GM12878 (cell line): ENCODE results near the gene TNFAIP8L3. TPM values are rescaled to one million over a fixed set of nuclear protein-coding genes. Genes with fewer than 3 reads are reported as not detected.

Source experiments
- ATAC-seq: fragments of 200-7000 bp; cut with Tn5 transposase; 3 replicates; pipeline ENCODE4 v1.9.1; 2020; ENCODE audit warnings: mild to moderate bottlenecking, moderate library complexity
- BruUV-seq: library from RNA; stranded (reverse); fragments of 400-500 nt; replicated peaks from 2 replicates; lab custom pipeline; 2021; lab: Mats Ljungman, UMichigan
- CTCF ChIA-PET: fragments of 300-600 bp; sonication (Branson Sonifier 250); formaldehyde crosslinking; extraction: SDS; loops from one replicate; lab custom pipeline; 2021; ENCODE audit warnings: inconsistent platforms; lab: Yijun Ruan, JAX
- POLR2A ChIA-PET: fragments of 350-600 bp; formaldehyde crosslinking; extraction: SDS; loops from one replicate; lab custom pipeline; 2021; ENCODE audit warnings: inconsistent platforms; lab: Charles Lee
- RAD21 ChIA-PET: fragments of 300-600 bp; sonication (Branson Sonifier 250); formaldehyde crosslinking; loops from one replicate; lab custom pipeline; 2023; ENCODE audit warnings: antibody characterized with exemption; ENCODE audit not compliant: unreplicated experiment; lab: Charles Lee
- SMC1A ChIA-PET: fragments of 300-600 bp; sonication (Branson Sonifier 250); formaldehyde crosslinking; loops from one replicate; lab custom pipeline; 2023; ENCODE audit not compliant: unreplicated experiment, uncharacterized antibody; lab: Charles Lee
- DNase-seq: peaks from one replicate; pipeline ENCODE4 v3.0.0-alpha.2; 2011; ENCODE audit warnings: low read depth, low spot score
- FAIRE-seq: peaks from 3 replicates; lab custom pipeline; 2011; peaks lifted over from hg19 to GRCh38; lab: Jason Lieb, UNC
- H2AFZ ChIP-seq: 2 replicates; pipeline ENCODE4 v1.6.0; 2011; ENCODE audit warnings: low read depth, low read length, control low read depth; ENCODE audit not compliant: control insufficient read depth
- H3K27ac ChIP-seq: 2 replicates; pipeline ENCODE4 v1.5.1; 2011; ENCODE audit warnings: control low read depth; ENCODE audit not compliant: control insufficient read depth, insufficient read depth
- H3K27me3 ChIP-seq, 2 experiments: replicated peaks in 1 of 2; 2 replicates each; pipeline versions ENCODE4 v1.6.0 to v1.6.1; 2011; ENCODE audit warnings: low read length in 1 of 2; ENCODE audit not compliant: control insufficient read depth in 2 of 2, insufficient read depth in 2 of 2
- H3K36me3 ChIP-seq, 2 experiments: 2 replicates each; pipeline ENCODE4 v1.5.1; 2011; ENCODE audit warnings: low read length in 1 of 2; ENCODE audit not compliant: control insufficient read depth in 2 of 2, insufficient read depth in 2 of 2
- H3K4me1 ChIP-seq: 2 replicates; pipeline ENCODE4 v1.6.1; 2011; ENCODE audit warnings: mild to moderate bottlenecking, low read length, moderate library complexity, mixed read lengths; ENCODE audit not compliant: control insufficient read depth, insufficient read depth
- H3K4me2 ChIP-seq: 2 replicates; pipeline ENCODE4 v1.6.0; 2011; ENCODE audit warnings: control low read depth; ENCODE audit not compliant: control insufficient read depth, insufficient read depth
- H3K4me3 ChIP-seq: fragments of 200-600 bp; sonication (generic); 2 replicates; pipeline ENCODE4 v1.5.1; 2016
- H3K79me2 ChIP-seq: 2 replicates; pipeline ENCODE4 v1.6.0; 2011; ENCODE audit warnings: low read length; ENCODE audit not compliant: control insufficient read depth, insufficient read depth
- H3K9ac ChIP-seq: 2 replicates; pipeline ENCODE4 v1.8.0; 2011; ENCODE audit warnings: low read length, control low read depth, mixed read lengths; ENCODE audit not compliant: control insufficient read depth, insufficient read depth
- H3K9me3 ChIP-seq: replicated peaks from 3 replicates; pipeline ENCODE4 v1.5.1; 2011; ENCODE audit warnings: mild to moderate bottlenecking, low read length; ENCODE audit not compliant: control insufficient read depth, insufficient read depth
- H4K20me1 ChIP-seq: 2 replicates; pipeline ENCODE4 v1.6.0; 2011; ENCODE audit not compliant: control insufficient read depth, insufficient read depth
- KDM1A ChIP-seq: fragments of 200-600 bp; sonication (generic); IDR thresholded peaks from 2 replicates; pipeline ENCODE4 v1.6.1; 2016; ENCODE audit warnings: borderline replicate concordance
- MYB ChIP-seq: fragments of 150-350 bp; IDR thresholded peaks from 2 replicates; pipeline ENCODE4 v1.6.1; 2014; ENCODE audit warnings: mild to moderate bottlenecking, low read depth, low read length, borderline replicate concordance
- POU2F2 ChIP-seq: IDR thresholded peaks from 3 replicates; pipeline ENCODE4 v1.6.1; 2011; ENCODE audit warnings: low read depth, mild to moderate bottlenecking, low read length, borderline replicate concordance
- SRF ChIP-seq, 2 experiments: IDR thresholded peaks; 2 replicates each; pipeline ENCODE4 v1.6.1; 2011; ENCODE audit warnings: low read depth in 2 of 2, low read length in 2 of 2, mild to moderate bottlenecking in 1 of 2, moderate library complexity in 1 of 2
- SUZ12 ChIP-seq: fragments of 200-600 bp; sonication (generic); IDR thresholded peaks from one replicate; pipeline ENCODE4 v1.6.1; 2018; ENCODE audit warnings: antibody characterized with exemption, mild to moderate bottlenecking; ENCODE audit not compliant: unreplicated experiment
- WGBS: methylation state at CpG from one replicate; pipeline ENCODE4 v1.1.6; 2016; ENCODE audit warnings: low lambda C conversion rate; ENCODE audit not compliant: insufficient replicate concordance, insufficient coverage; ENCODE audit errors: missing lambda C conversion rate; 5-methylcytosine and 5-hydroxymethylcytosine counted together
- in situ Hi-C: fragments of 300-500 bp; cut with MboI; formaldehyde crosslinking; loops from 9 replicates; pipeline ENCODE4 v1.14.3; 2018; ENCODE audit warnings: mixed read lengths
- intact Hi-C: fragments of 100-400 bp; cut with micrococcal nuclease; formaldehyde crosslinking; loops from one replicate; pipeline ENCODE4 v1.14.2; 2022; ENCODE audit not compliant: unreplicated experiment
- polyA plus RNA-seq, 11 experiments: library from polyadenylated mRNA; depleted of rRNA in 4 of 11; unstranded in 6 of 11; stranded (reverse) in 5 of 11; fragments of >200 nt; fragmentation: Nextera tagmentation in 4 of 11; fragmentation: Illumina TruSeq in 1 of 11; extraction: Ambion mirVana in 4 of 11; extraction: Trizol in 1 of 11; gene quantifications; 1 replicate in 1 of 11; 2 replicates in 10 of 11; pipeline versions ENCODE4 v1.2.1 to v1.2.3, GENCODE V29; 2011 to 2016; ENCODE audit warnings: inconsistent platforms in 2 of 11, missing spikeins in 2 of 11, low read depth in 1 of 11
- total RNA-seq, 4 experiments: library from RNA; depleted of rRNA in 3 of 4; stranded (reverse); fragments of >200 nt in 3 of 4; fragmentation: Illumina TruSeq in 1 of 4; extraction: Trizol in 1 of 4; gene quantifications; 2 replicates each; pipeline versions ENCODE4 v1.2.1 to v1.2.3, GENCODE V29; 2013 to 2021
- TF ChIP-seq, protein P1 (sequence below): fragments of 450-650 bp; IDR thresholded peaks from 2 replicates; pipeline ENCODE4 v1.6.1; 2018; ENCODE audit warnings: borderline replicate concordance, mild to moderate bottlenecking; ENCODE audit not compliant: partially characterized antibody
- TF ChIP-seq, protein P2 (sequence below): fragments of 450-650 bp; IDR thresholded peaks from 2 replicates; pipeline ENCODE4 v1.6.1; 2017; ENCODE audit warnings: mild to moderate bottlenecking, moderate library complexity

Gene TNFAIP8L3
- total and polyA plus RNA-seq, 10 of the 15 experiments (the other 5 are each of a cell fraction or from before 2014, with no cell fraction given): 0.22 TPM; not detected in 9

- FAIRE-seq (no peak), ATAC-seq (no peak), DNase-seq (no peak)
- 25% methylated on average over 4 of the region's 4 CpGs for WGBS
- no peak overlapping the region for H3K27ac ChIP-seq
- H3K4me3 ChIP-seq: no peak overlapping the region
- no peak overlapping the region for H2AFZ ChIP-seq
- ChIA-PET CTCF (interaction anchor here (0.6 to 1.1 kb wide), 6 partner anchors 15 to 215 kb away, joined by 3 read pairs; no protein-coding TSS in a partner anchor), RAD21 (interaction anchor here (0.6 kb wide), 1 partner anchor 469 kb away, joined by 3 read pairs; no protein-coding TSS in a partner anchor), SMC1A (interaction anchor here (1.6 kb wide), 1 partner anchor 32 kb away, joined by 3 read pairs; no protein-coding TSS in a partner anchor), POLR2A (interaction anchor here (0.7 kb wide), 1 partner anchor 62 kb away, joined by 3 read pairs; no protein-coding TSS in a partner anchor)
- no peak overlapping the region for H3K9ac ChIP-seq
- no peaks in the 10 kb centered on the region; a peak in 1 of 4 replicates for H3K27me3 ChIP-seq
- in situ Hi-C loops: no loop called here
- intact Hi-C loops: no loop called here
- H4K20me1 ChIP-seq: no peaks in the 10 kb centered on the region
- no peaks in the 10 kb centered on the region for H3K79me2 ChIP-seq
- H3K4me2 ChIP-seq: no peak overlapping the region
- H3K4me1 ChIP-seq: no peaks in the 10 kb centered on the region
- no TSS peak for BruUV-seq
- TF ChIP-seq, protein P1, sequence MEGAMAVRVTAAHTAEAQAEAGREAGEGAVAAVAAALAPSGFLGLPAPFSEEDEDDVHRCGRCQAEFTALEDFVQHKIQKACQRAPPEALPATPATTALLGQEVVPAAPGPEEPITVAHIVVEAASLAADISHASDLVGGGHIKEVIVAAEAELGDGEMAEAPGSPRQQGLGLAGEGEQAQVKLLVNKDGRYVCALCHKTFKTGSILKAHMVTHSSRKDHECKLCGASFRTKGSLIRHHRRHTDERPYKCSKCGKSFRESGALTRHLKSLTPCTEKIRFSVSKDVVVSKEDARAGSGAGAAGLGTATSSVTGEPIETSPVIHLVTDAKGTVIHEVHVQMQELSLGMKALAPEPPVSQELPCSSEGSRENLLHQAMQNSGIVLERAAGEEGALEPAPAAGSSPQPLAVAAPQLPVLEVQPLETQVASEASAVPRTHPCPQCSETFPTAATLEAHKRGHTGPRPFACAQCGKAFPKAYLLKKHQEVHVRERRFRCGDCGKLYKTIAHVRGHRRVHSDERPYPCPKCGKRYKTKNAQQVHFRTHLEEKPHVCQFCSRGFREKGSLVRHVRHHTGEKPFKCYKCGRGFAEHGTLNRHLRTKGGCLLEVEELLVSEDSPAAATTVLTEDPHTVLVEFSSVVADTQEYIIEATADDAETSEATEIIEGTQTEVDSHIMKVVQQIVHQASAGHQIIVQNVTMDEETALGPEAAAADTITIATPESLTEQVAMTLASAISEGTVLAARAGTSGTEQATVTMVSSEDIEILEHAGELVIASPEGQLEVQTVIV: no peak
- TF ChIP-seq POU2F2 (no peak), SUZ12 (no peak), SRF (IDR thresholded peaks at IDR 0.05; ENCODE audit: low read depth in 2 of 2, low read length in 2 of 2) (no peak), KDM1A (no peak), MYB (no peak)
- TF ChIP-seq, protein P2, sequence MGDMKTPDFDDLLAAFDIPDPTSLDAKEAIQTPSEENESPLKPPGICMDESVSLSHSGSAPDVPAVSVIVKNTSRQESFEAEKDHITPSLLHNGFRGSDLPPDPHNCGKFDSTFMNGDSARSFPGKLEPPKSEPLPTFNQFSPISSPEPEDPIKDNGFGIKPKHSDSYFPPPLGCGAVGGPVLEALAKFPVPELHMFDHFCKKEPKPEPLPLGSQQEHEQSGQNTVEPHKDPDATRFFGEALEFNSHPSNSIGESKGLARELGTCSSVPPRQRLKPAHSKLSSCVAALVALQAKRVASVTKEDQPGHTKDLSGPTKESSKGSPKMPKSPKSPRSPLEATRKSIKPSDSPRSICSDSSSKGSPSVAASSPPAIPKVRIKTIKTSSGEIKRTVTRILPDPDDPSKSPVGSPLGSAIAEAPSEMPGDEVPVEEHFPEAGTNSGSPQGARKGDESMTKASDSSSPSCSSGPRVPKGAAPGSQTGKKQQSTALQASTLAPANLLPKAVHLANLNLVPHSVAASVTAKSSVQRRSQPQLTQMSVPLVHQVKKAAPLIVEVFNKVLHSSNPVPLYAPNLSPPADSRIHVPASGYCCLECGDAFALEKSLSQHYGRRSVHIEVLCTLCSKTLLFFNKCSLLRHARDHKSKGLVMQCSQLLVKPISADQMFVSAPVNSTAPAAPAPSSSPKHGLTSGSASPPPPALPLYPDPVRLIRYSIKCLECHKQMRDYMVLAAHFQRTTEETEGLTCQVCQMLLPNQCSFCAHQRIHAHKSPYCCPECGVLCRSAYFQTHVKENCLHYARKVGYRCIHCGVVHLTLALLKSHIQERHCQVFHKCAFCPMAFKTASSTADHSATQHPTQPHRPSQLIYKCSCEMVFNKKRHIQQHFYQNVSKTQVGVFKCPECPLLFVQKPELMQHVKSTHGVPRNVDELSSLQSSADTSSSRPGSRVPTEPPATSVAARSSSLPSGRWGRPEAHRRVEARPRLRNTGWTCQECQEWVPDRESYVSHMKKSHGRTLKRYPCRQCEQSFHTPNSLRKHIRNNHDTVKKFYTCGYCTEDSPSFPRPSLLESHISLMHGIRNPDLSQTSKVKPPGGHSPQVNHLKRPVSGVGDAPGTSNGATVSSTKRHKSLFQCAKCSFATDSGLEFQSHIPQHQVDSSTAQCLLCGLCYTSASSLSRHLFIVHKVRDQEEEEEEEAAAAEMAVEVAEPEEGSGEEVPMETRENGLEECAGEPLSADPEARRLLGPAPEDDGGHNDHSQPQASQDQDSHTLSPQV: no peak
- no peaks in the 10 kb centered on the region for H3K9me3 ChIP-seq
- no peaks in the 10 kb centered on the region for H3K36me3 ChIP-seq
Measured at GRCh38 chr15:51131596-51132290, 37.0 kb upstream of the TNFAIP8L3 start.
